GM23338 (cell line): ENCODE results near the gene CACNG7. TPM values are rescaled to one million over a fixed set of nuclear protein-coding genes. Genes with fewer than 3 reads are reported as not detected.

Source experiments
- ATAC-seq: fragments of 200-7000 bp; cut with Tn5 transposase; 3 replicates; pipeline ENCODE4 v1.9.1; 2020
- DNase-seq: peaks from one replicate; pipeline ENCODE4 v3.0.0-alpha.2; 2015; ENCODE audit warnings: low spot score
- H2AFZ ChIP-seq: fragments of 200-600 bp; sonication (generic); 2 replicates; pipeline ENCODE4 v1.8.0; 2016; ENCODE audit warnings: antibody characterized with exemption, mild to moderate bottlenecking, moderate library complexity
- H3F3A ChIP-seq: fragments of 200-600 bp; sonication (generic); replicated peaks from 2 replicates; pipeline ENCODE4 v1.8.0; 2017; ENCODE audit warnings: antibody characterized with exemption, mixed run types, low read depth
- H3K27ac ChIP-seq: fragments of 200-600 bp; sonication (generic); 2 replicates; pipeline ENCODE4 v1.6.1; 2016; ENCODE audit warnings: low read depth
- H3K27me3 ChIP-seq: fragments of 200-600 bp; sonication (generic); 2 replicates; pipeline ENCODE4 v1.8.0; 2016; ENCODE audit warnings: mild to moderate bottlenecking, mixed run types, moderate library complexity; ENCODE audit not compliant: insufficient read depth
- H3K36me3 ChIP-seq: fragments of 200-600 bp; sonication (generic); 2 replicates; pipeline ENCODE4 v1.8.0; 2016; ENCODE audit warnings: mild to moderate bottlenecking; ENCODE audit not compliant: insufficient read depth
- H3K4me1 ChIP-seq: fragments of 200-600 bp; sonication (generic); 2 replicates; pipeline ENCODE4 v1.8.0; 2016; ENCODE audit warnings: mild to moderate bottlenecking, moderate library complexity; ENCODE audit not compliant: insufficient read depth
- H3K4me2 ChIP-seq: fragments of 200-600 bp; sonication (generic); 2 replicates; pipeline ENCODE4 v1.7.1; 2017; ENCODE audit warnings: mixed run types
- H3K4me3 ChIP-seq: fragments of 200-600 bp; sonication (generic); 2 replicates; pipeline ENCODE4 v1.6.1; 2016; ENCODE audit warnings: mixed run types
- H3K79me2 ChIP-seq: fragments of 200-600 bp; sonication (generic); replicated peaks from 2 replicates; pipeline ENCODE4 v1.8.0; 2017; ENCODE audit warnings: mild to moderate bottlenecking; ENCODE audit not compliant: insufficient read depth
- H3K9me2 ChIP-seq: fragments of 200-600 bp; sonication (generic); 2 replicates; pipeline ENCODE4 v1.8.0; 2017; ENCODE audit not compliant: insufficient read depth
- H4K20me1 ChIP-seq: fragments of 200-600 bp; sonication (generic); replicated peaks from 2 replicates; pipeline ENCODE4 v1.8.0; 2017; ENCODE audit warnings: mild to moderate bottlenecking; ENCODE audit not compliant: insufficient read depth
- H3K27ac Mint-ChIP-seq: 2 replicates; pipeline ENCODE4 v1.8.0; 2020; ENCODE audit warnings: inconsistent platforms, mild to moderate bottlenecking, moderate library complexity, mixed read lengths
- H3K27me3 Mint-ChIP-seq: 3 replicates; pipeline ENCODE4 v1.8.0; 2022; ENCODE audit warnings: low read depth, mild to moderate bottlenecking, moderate library complexity, mixed read lengths, inconsistent platforms; ENCODE audit not compliant: insufficient read depth, poor library complexity
- H3K36me3 Mint-ChIP-seq: 3 replicates; pipeline ENCODE4 v1.8.0; 2021; ENCODE audit warnings: low read depth, mild to moderate bottlenecking, inconsistent platforms, moderate library complexity, mixed read lengths
- H3K4me1 Mint-ChIP-seq: 3 replicates; pipeline ENCODE4 v1.8.0; 2020; ENCODE audit warnings: mild to moderate bottlenecking, inconsistent platforms, mixed read lengths
- H3K4me3 Mint-ChIP-seq: 3 replicates; pipeline ENCODE4 v1.8.0; 2021; ENCODE audit warnings: moderate library complexity, mild to moderate bottlenecking, inconsistent platforms, mixed read lengths
- H3K9me3 Mint-ChIP-seq: 3 replicates; pipeline ENCODE4 v1.8.0; 2020; ENCODE audit warnings: moderate library complexity, mild to moderate bottlenecking, inconsistent platforms, mixed read lengths
- CREB1 ChIP-seq: fragments of 250-450 bp; sonication (Bioruptor Pico); IDR thresholded peaks from 2 replicates; pipeline ENCODE4 v1.5.0; 2020; ENCODE audit warnings: low read depth, mild to moderate bottlenecking, moderate library complexity
- CTCF ChIP-seq, 2 experiments: fragments of 200-600 bp in 1 of 2; sonication (generic) in 1 of 2; conservative IDR thresholded peaks; 2 replicates each; pipeline versions ENCODE4 v1.5.1 to v1.6.1; 2016 to 2017; ENCODE audit warnings: antibody characterized with exemption in 2 of 2, low read depth in 2 of 2, mild to moderate bottlenecking in 2 of 2, moderate library complexity in 1 of 2
- ETS1 ChIP-seq: IDR thresholded peaks from 2 replicates; pipeline ENCODE4 v1.6.1; 2016; ENCODE audit warnings: antibody characterized with exemption
- EZH2 ChIP-seq: fragments of 200-600 bp; sonication (generic); IDR thresholded peaks from one replicate; pipeline ENCODE4 v1.8.0; 2017; ENCODE audit warnings: antibody characterized with exemption, mild to moderate bottlenecking, low read depth; ENCODE audit not compliant: unreplicated experiment
- EZH2phosphoT487 ChIP-seq: fragments of 200-600 bp; sonication (generic); IDR thresholded peaks from one replicate; pipeline ENCODE4 v1.8.1; 2018; ENCODE audit warnings: antibody characterized with exemption; ENCODE audit not compliant: unreplicated experiment
- JUNB ChIP-seq: IDR thresholded peaks from one replicate; pipeline ENCODE4 v1.6.1; 2016; ENCODE audit warnings: antibody characterized with exemption; ENCODE audit not compliant: unreplicated experiment
- NANOG ChIP-seq: IDR thresholded peaks from 2 replicates; pipeline ENCODE4 v1.6.1; 2016; ENCODE audit warnings: antibody characterized with exemption, borderline replicate concordance
- POLR2AphosphoS5 ChIP-seq: IDR thresholded peaks from 2 replicates; pipeline ENCODE4 v1.6.1; 2016; ENCODE audit warnings: antibody characterized with exemption, low read depth
- REST ChIP-seq: IDR thresholded peaks from one replicate; pipeline ENCODE4 v1.6.1; 2018; ENCODE audit warnings: antibody characterized with exemption; ENCODE audit not compliant: unreplicated experiment
- STAT1 ChIP-seq: IDR thresholded peaks from one replicate; pipeline ENCODE4 v1.6.1; 2016; ENCODE audit warnings: antibody characterized with exemption; ENCODE audit not compliant: unreplicated experiment
- ZNF114 ChIP-seq: fragments of 250-450 bp; sonication (Bioruptor Pico); IDR thresholded peaks from 2 replicates; pipeline ENCODE4 v1.5.0; 2020; ENCODE audit warnings: mild to moderate bottlenecking, moderate library complexity
- ZNF331 ChIP-seq: fragments of 250-450 bp; sonication (Bioruptor Pico); IDR thresholded peaks from 2 replicates; pipeline ENCODE4 v1.5.0; 2020; ENCODE audit warnings: low read depth, mild to moderate bottlenecking, moderate library complexity
- ZNF462 ChIP-seq: fragments of 250-450 bp; sonication (Bioruptor Pico); IDR thresholded peaks from 2 replicates; pipeline ENCODE4 v1.5.0; 2020; ENCODE audit warnings: mild to moderate bottlenecking, moderate library complexity
- polyA plus RNA-seq: library from polyadenylated mRNA; unstranded; fragments of >200 nt; fragmentation: Nextera tagmentation; extraction: Ambion mirVana; gene quantifications from 2 replicates; pipeline ENCODE4 v1.2.1, GENCODE V29; 2016
- total RNA-seq: library from RNA; depleted of rRNA; stranded (reverse); fragments of >200 nt; shearing (Covaris generic); gene quantifications from 2 replicates; pipeline ENCODE4 v1.2.3, GENCODE V29; 2014

CACNG7 gene
- total and polyA plus RNA-seq, 2 experiments from 2014 or later = 9.8 to 15.6 TPM

DNA sequence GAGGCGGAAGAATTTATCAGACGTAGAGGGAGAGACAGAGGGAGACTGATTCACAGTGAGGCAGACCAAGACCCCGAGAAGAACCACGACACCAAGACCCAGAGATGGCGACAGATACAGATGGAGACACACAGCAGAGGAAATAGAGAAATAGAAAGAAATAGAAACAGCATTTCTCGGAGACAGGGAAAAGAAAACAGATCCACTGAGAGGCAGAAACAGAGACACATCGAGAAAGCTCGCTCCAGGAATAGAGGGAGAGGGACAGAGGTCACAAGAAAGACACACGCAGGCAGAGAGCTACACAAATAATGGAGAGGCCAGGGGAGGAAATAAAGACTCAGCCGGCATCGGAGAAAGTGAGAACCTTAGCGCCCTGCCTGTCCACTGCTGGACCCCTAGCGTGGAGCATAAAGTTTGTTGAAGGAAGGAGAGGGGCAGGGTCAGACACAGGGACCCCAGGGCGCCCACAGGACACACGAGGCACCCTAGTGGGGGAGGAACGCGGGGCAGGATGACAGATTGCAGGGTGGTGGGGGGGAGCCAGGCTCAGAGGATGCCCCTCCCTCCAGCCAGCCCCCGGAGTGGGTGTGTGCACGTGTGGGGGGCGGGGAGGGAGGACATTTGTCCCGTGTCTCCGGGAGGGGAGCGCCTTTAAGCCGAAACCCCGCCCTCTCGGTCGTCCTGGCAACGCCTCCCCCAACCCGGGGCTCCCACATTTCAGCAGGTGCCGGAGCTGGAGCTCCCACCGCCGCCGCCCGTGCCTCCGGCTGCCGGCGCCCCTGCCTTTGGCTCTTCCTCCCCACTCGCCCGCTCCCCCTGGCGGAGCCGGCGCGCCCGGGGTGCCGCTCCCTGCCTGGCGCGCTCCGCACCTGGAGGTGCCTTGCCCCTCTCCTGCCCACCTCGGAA, 27.3 kb upstream of the CACNG7 start, which contains the start of gene PRKCG:
Gene PRKCG (plus strand): TSS at position 716 of the 909 bp plus-strand sequence. CDS start 298 bp downstream, outside the sequence.
- peak within 1 kb of the TSS; percentile 96 for H2AFZ ChIP-seq
- H3F3A ChIP-seq = peaks cover 27% of the 10 kb centered on the region
- DNase-seq = peak; percentile 90
- ATAC-seq = peak; percentile 27
- H3K9me3 Mint-ChIP-seq = no peaks in the 10 kb centered on the region
- H3K36me3 Mint-ChIP-seq = peaks cover 3% of the 10 kb centered on the region; the same call in 2 of the 3 replicates
- no peak within 1 kb of the TSS for H3K27ac Mint-ChIP-seq
- H3K27ac ChIP-seq = peak within 1 kb of the TSS; percentile 76
- H3K4me1 Mint-ChIP-seq = peaks cover 21% of the 10 kb centered on the region
- H3K9me2 ChIP-seq = no peaks in the 10 kb centered on the region
- peaks cover 11% of the 10 kb centered on the region for H3K27me3 ChIP-seq
- H3K4me1 ChIP-seq = peaks cover 37% of the 10 kb centered on the region
- no peaks in the 10 kb centered on the region for H3K79me2 ChIP-seq
- H3K4me3 Mint-ChIP-seq = no peak within 1 kb of the TSS; the same call in 2 of the 3 replicates
- peak within 1 kb of the TSS; percentile 81 for H3K4me2 ChIP-seq
- no peaks in the 10 kb centered on the region for H4K20me1 ChIP-seq
- H3K4me3 ChIP-seq = peak within 1 kb of the TSS; percentile 89
- no peaks in the 10 kb centered on the region; the same call in 1 of the 2 replicates for H3K36me3 ChIP-seq
- no peak for TF ChIP-seq NANOG
- no peak for TF ChIP-seq JUNB
- TF ChIP-seq EZH2phosphoT487 = no peak
- TF ChIP-seq EZH2 = no peak
- TF ChIP-seq ZNF114 (CRISPR knock-in tag) = no peak
- TF ChIP-seq POLR2AphosphoS5 = peak; percentile 54; the same call in 1 of the 2 replicates
- no peak for TF ChIP-seq STAT1
- TF ChIP-seq CTCF (conservative IDR thresholded peaks at IDR 0.05; ENCODE audit: low read depth in 2 of 2) = peak; percentile 35 to 57; a peak in 2 of 4 replicates
- TF ChIP-seq REST = no peak
- no peak for TF ChIP-seq CREB1
- TF ChIP-seq ZNF462 (CRISPR knock-in tag) = no peak
- no peak for TF ChIP-seq ZNF331 (CRISPR knock-in tag)
- peak; percentile 21; the same call in 1 of the 2 replicates for TF ChIP-seq ETS1
- peaks cover 23% of the 10 kb centered on the region for H3K27me3 Mint-ChIP-seq
